Measurements from ENCODE around the gene IRAK1.

The IRAK1 gene

DNA sequence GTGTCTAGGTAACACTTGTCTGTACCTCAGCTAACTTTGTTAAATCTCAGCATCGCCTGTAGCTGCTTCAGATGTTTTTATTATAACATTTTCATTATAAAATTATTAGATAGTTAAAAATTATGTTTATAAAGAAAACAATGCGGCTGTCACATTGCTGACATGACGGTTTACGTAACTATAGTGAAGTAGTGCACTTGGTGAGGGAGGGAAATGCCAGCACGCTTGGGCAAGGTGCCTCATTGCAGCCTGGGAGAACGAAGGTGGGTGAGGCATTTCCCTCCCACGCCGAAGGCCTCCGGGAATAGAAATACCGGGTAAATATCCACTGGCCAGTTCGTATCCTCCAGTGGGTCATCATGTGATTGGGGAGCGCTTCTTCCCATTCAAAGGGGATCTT is 31.2 kb downstream of the IRAK1 start:
- H2BK120ac ChIP-seq (ENCODE audit: low read depth, low read length), result no peak overlapping the region
- H3K27me3 ChIP-seq (ENCODE audit: insufficient read depth, low read length, poor library complexity), result no peaks in the 10 kb centered on the region
- H3K79me2 ChIP-seq (ENCODE audit: control insufficient read depth, insufficient read depth, low read length), result no peaks in the 10 kb centered on the region
- H3K4me3 ChIP-seq (ENCODE audit: low read length), result no peak overlapping the region
- H3K4me1 ChIP-seq (ENCODE audit: control insufficient read depth, low read depth, low read length), result no peaks in the 10 kb centered on the region
- H3K36me3 ChIP-seq (ENCODE audit: control insufficient read depth, insufficient read depth, low read length), result no peaks in the 10 kb centered on the region
- H4K5ac ChIP-seq (ENCODE audit: low read length), result no peak overlapping the region
- no peak for DNase-seq
- no peak overlapping the region for H2AK5ac ChIP-seq (ENCODE audit: low read length)
- H3K56ac ChIP-seq (ENCODE audit: low read length), result no peak overlapping the region
- H3K9ac ChIP-seq (ENCODE audit: low read length), result no peak overlapping the region
- H4K8ac ChIP-seq (ENCODE audit: low read depth, low read length), result no peak overlapping the region
- no peak overlapping the region for H3K27ac ChIP-seq (ENCODE audit: low read depth, low read length)
- H3K4me2 ChIP-seq (ENCODE audit: low read length), result no peak overlapping the region
- no peak overlapping the region for H2BK15ac ChIP-seq (replicated peaks; ENCODE audit: low read depth)
- WGBS (ENCODE audit: extremely low coverage, insufficient coverage, low lambda C conversion rate), result 100% methylated on average over 2 of the region's 12 CpGs
- H3K4ac ChIP-seq (ENCODE audit: low read depth, low read length), result no peak overlapping the region
- H3K23ac ChIP-seq (ENCODE audit: low read length), result no peak overlapping the region
- no peak overlapping the region for H2BK5ac ChIP-seq (ENCODE audit: low read length)
- no peaks in the 10 kb centered on the region for H3K79me1 ChIP-seq (ENCODE audit: low read length)
- H3K18ac ChIP-seq (ENCODE audit: low read length), result no peak overlapping the region

DNA sequence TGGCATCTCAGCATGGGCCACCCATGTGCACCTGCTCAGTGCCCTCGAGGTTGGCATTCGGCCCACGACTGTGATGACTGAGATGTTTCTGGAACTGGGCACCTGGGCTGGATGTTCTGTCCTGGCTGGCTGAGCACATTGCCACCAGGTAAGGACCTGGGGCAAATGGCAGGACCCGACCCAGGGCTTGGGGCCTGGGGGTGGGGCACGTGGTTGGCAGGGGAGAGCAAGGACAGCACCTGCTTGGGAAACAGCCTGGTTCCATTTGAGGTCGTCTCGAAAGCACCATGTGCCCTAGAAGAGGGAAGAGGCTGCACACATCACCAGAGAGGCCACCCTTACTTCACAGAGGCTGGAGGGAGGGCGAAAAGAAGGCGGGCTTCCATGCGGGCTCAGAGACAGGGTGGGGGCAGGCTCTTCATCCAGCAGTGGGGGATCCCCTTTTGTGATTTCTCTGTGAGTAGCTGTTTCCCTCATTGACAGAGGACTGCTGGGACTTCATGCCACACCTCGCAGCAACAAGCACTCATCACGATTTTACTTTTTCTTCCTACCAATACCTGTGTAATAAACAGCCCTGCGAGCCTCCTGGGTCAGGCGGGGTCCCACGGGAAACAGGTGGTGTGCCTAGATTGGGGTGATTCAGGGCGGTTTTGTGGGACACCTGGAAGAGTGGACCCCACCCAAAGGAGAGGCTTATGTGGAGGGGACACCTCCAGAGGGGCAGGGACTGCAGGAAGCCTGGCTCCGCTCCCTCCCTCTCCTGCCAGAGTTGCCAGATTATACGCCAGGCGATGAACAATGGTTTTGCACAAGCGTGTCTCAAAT is 35.1 kb downstream of the IRAK1 start:
- Histone ChIP-seq H4K8ac (ENCODE audit: low read depth, low read length) (no peak overlapping the region), H3K79me1 (ENCODE audit: low read length) (no peaks in the 10 kb centered on the region), H4K5ac (ENCODE audit: low read length) (no peak overlapping the region)

DNA sequence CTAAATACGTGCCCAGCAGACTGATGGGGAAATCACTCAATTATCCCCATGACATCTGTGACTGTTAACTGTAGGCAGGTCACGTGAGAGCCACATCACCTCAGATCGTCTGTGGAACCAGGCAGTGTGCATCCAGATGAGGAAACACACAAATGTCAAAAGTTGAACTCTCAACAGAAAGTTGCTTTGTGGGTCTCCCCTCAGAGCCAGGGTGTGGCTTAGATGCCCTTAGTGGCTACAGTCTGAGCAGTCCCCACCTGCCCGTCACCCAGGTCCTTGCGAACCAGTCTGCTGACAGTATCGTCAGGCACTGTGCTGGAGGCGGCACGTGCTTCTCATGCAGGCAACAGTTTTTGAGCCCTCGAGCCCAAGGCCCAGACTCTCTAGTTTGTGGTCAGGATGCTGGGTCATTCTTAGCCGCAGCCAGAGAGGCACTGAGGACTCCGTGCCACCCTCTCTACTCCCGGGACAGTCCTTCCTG is 36.3 kb downstream of the IRAK1 start:
- H2BK120ac ChIP-seq (ENCODE audit: low read depth, low read length), result no peak overlapping the region
- H3K4me2 ChIP-seq (ENCODE audit: low read length), result no peak overlapping the region
- H3K4me3 ChIP-seq (ENCODE audit: low read length), result no peak overlapping the region
- no peak overlapping the region for H2AK5ac ChIP-seq (ENCODE audit: low read length)
- no peak overlapping the region for H3K9ac ChIP-seq (ENCODE audit: low read length)
- no peaks in the 10 kb centered on the region for H3K79me1 ChIP-seq (ENCODE audit: low read length)
- H4K8ac ChIP-seq (ENCODE audit: low read depth, low read length), result no peak overlapping the region
- H2BK15ac ChIP-seq (replicated peaks; ENCODE audit: low read depth), result no peak overlapping the region
- no peaks in the 10 kb centered on the region for H3K79me2 ChIP-seq (ENCODE audit: control insufficient read depth, insufficient read depth, low read length)
- H4K5ac ChIP-seq (ENCODE audit: low read length), result no peak overlapping the region
- no peak for DNase-seq
- no peaks in the 10 kb centered on the region for H3K27me3 ChIP-seq (ENCODE audit: insufficient read depth, low read length, poor library complexity)
- H3K36me3 ChIP-seq (ENCODE audit: control insufficient read depth, insufficient read depth, low read length), result no peaks in the 10 kb centered on the region
- H3K4me1 ChIP-seq (ENCODE audit: control insufficient read depth, low read depth, low read length), result no peaks in the 10 kb centered on the region
- no peak overlapping the region for H3K27ac ChIP-seq (ENCODE audit: low read depth, low read length)
- no peak overlapping the region for H2BK5ac ChIP-seq (ENCODE audit: low read length)
- no peak overlapping the region for H3K56ac ChIP-seq (ENCODE audit: low read length)
- no peak overlapping the region for H3K4ac ChIP-seq (ENCODE audit: low read depth, low read length)
- WGBS (ENCODE audit: extremely low coverage, insufficient coverage, low lambda C conversion rate), result no CpG with 5 or more reads among the region's 12 CpGs
- H3K23ac ChIP-seq (ENCODE audit: low read length), result no peak overlapping the region
- H3K18ac ChIP-seq (ENCODE audit: low read length), result no peak overlapping the region

More for the DNA sequence above, 35.1 kb downstream of the IRAK1 start:
- Histone ChIP-seq H3K27me3 (ENCODE audit: insufficient read depth, low read length, poor library complexity) (no peaks in the 10 kb centered on the region), H3K4me1 (ENCODE audit: control insufficient read depth, low read depth, low read length) (no peaks in the 10 kb centered on the region), H3K27ac (ENCODE audit: low read depth, low read length) (no peak overlapping the region), H2BK15ac (replicated peaks; ENCODE audit: low read depth) (no peak overlapping the region), H3K4ac (ENCODE audit: low read depth, low read length) (no peak overlapping the region), H3K79me2 (ENCODE audit: control insufficient read depth, insufficient read depth, low read length) (no peaks in the 10 kb centered on the region), H3K56ac (ENCODE audit: low read length) (no peak overlapping the region), H2BK120ac (ENCODE audit: low read depth, low read length) (no peak overlapping the region), H3K4me2 (ENCODE audit: low read length) (no peak overlapping the region), H2AK5ac (ENCODE audit: low read length) (no peak overlapping the region), H3K18ac (ENCODE audit: low read length) (no peak overlapping the region), H3K36me3 (ENCODE audit: control insufficient read depth, insufficient read depth, low read length) (no peaks in the 10 kb centered on the region), H2BK5ac (ENCODE audit: low read length) (no peak overlapping the region), H3K9ac (ENCODE audit: low read length) (no peak overlapping the region), H3K23ac (ENCODE audit: low read length) (no peak overlapping the region), H3K4me3 (ENCODE audit: low read length) (no peak overlapping the region)
- DNase-seq, result no peak
- no CpG with 5 or more reads among the region's 20 CpGs for WGBS (ENCODE audit: extremely low coverage, insufficient coverage, low lambda C conversion rate)

DNA sequence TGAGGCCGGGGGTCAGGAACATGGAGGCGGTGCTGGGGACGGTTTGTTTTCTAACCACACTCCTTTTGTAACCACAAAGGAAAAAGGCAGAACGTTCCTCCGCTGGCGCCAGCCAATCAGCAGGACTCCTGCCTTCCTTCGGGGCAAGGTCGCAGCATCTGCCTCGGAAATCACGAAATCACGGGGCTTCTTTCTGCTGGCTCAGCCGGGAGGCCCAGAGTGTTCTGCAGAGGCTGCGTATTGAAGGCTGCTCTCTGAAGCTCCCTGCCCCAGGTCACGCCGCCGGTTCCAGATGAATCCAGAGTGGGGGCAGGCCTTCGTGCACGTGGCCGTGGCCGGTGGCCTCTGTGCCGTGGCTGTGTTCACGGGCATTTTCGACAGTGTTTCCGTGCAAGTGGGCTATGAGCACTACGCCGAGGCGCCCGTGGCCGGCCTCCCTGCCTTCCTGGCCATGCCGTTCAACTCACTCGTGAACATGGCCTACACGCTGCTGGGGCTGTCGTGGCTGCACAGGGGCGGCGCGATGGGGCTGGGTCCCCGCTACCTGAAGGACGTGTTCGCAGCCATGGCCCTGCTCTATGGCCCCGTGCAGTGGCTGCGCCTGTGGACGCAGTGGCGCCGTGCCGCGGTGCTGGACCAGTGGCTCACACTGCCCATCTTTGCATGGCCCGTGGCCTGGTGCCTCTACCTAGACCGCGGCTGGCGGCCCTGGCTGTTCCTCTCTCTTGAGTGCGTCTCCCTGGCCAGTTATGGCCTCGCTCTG is 37.8 kb downstream of the IRAK1 start:
- Histone ChIP-seq H3K79me2 (ENCODE audit: control insufficient read depth, insufficient read depth, low read length) (no peaks in the 10 kb centered on the region), H3K27me3 (ENCODE audit: insufficient read depth, low read length, poor library complexity) (no peaks in the 10 kb centered on the region), H3K27ac (ENCODE audit: low read depth, low read length) (no peak overlapping the region), H3K4ac (ENCODE audit: low read depth, low read length) (no peak overlapping the region), H3K23ac (ENCODE audit: low read length) (no peak overlapping the region), H3K4me3 (ENCODE audit: low read length) (no peak overlapping the region), H3K18ac (ENCODE audit: low read length) (no peak overlapping the region), H4K5ac (ENCODE audit: low read length) (no peak overlapping the region), H3K79me1 (ENCODE audit: low read length) (no peaks in the 10 kb centered on the region), H3K4me1 (ENCODE audit: control insufficient read depth, low read depth, low read length) (no peaks in the 10 kb centered on the region), H3K36me3 (ENCODE audit: control insufficient read depth, insufficient read depth, low read length) (no peaks in the 10 kb centered on the region), H2BK5ac (ENCODE audit: low read length) (no peak overlapping the region), H3K4me2 (ENCODE audit: low read length) (no peak overlapping the region), H2BK120ac (ENCODE audit: low read depth, low read length) (no peak overlapping the region), H2AK5ac (ENCODE audit: low read length) (no peak overlapping the region), H4K8ac (ENCODE audit: low read depth, low read length) (no peak overlapping the region), H3K9ac (ENCODE audit: low read length) (no peak overlapping the region), H3K56ac (ENCODE audit: low read length) (no peak overlapping the region), H2BK15ac (replicated peaks; ENCODE audit: low read depth) (no peak overlapping the region)
- DNase-seq, result no peak
- WGBS (ENCODE audit: extremely low coverage, insufficient coverage, low lambda C conversion rate), result no CpG with 5 or more reads among the region's 52 CpGs

DNA sequence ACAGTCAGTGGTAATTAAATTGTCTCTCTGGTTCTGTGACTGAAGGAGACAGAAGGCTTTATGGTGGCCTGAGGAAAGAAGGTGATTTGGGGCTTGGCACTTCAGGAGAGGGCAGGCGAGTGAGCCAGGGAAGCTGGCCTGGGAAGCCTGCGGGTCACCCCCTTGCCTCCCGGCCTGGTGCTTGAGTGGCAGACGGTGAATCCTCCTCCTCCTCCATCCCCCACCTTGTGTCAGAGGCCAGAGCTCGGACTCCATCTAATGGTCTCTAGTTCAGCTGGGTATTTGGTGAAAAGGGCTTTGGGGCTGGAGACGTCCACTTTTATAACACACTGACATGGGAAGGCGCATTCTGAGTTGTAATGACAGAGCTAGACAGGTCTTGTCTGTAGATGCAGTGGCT is 38.5 kb downstream of the IRAK1 start:
- Histone ChIP-seq H3K27ac (ENCODE audit: low read depth, low read length) (no peak overlapping the region), H3K23ac (ENCODE audit: low read length) (no peak overlapping the region)

More for the DNA sequence above, 38.5 kb downstream of the IRAK1 start:
- Histone ChIP-seq H3K27me3 (ENCODE audit: insufficient read depth, low read length, poor library complexity) (no peaks in the 10 kb centered on the region), H3K4me1 (ENCODE audit: control insufficient read depth, low read depth, low read length) (no peaks in the 10 kb centered on the region), H2BK120ac (ENCODE audit: low read depth, low read length) (no peak overlapping the region), H3K4me2 (ENCODE audit: low read length) (no peak overlapping the region), H3K79me2 (ENCODE audit: control insufficient read depth, insufficient read depth, low read length) (no peaks in the 10 kb centered on the region), H2BK5ac (ENCODE audit: low read length) (no peak overlapping the region), H3K56ac (ENCODE audit: low read length) (no peak overlapping the region), H3K79me1 (ENCODE audit: low read length) (no peaks in the 10 kb centered on the region), H3K18ac (ENCODE audit: low read length) (no peak overlapping the region), H2BK15ac (replicated peaks; ENCODE audit: low read depth) (no peak overlapping the region), H3K9ac (ENCODE audit: low read length) (no peak overlapping the region), H4K8ac (ENCODE audit: low read depth, low read length) (no peak overlapping the region), H3K4me3 (ENCODE audit: low read length) (no peak overlapping the region), H4K5ac (ENCODE audit: low read length) (no peak overlapping the region), H2AK5ac (ENCODE audit: low read length) (no peak overlapping the region), H3K36me3 (ENCODE audit: control insufficient read depth, insufficient read depth, low read length) (no peaks in the 10 kb centered on the region), H3K4ac (ENCODE audit: low read depth, low read length) (no peak overlapping the region)
- no CpG with 5 or more reads among the region's 7 CpGs for WGBS (ENCODE audit: extremely low coverage, insufficient coverage, low lambda C conversion rate)
- DNase-seq, result no peak

All from mesendoderm (in vitro differentiated cells).